ENCODE data around the gene ARF3. TPM values are rescaled to one million over a fixed set of nuclear protein-coding genes. Genes with fewer than 3 reads are reported as not detected.

ARF3 gene
- total RNA-seq, 1 experiment from 2014 or later: 263 TPM

DNA sequence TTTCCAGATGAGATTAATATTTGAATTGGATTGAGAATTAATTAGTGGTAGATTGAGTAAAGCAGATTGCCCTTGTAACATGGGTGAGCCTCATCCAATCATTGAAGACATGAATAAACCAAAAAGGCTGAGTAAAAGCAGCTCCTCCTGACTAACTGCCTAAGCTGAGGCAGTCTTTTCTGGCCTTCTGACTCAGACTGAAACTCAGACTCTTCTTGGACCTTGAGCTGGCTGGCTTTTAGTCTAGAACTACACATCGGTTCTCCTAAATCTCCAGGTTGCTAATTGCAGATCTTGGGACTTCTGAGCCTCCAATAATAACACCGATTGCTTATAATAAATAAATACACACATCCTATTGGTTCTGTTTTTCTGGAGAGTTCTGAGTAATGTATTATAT is 56.0 kb downstream of the ARF3 start:
- H3K9me3 Mint-ChIP-seq: no peaks in the 10 kb centered on the region; a peak in 1 of 5 replicates
- no peak overlapping the region for H4K91ac ChIP-seq (ENCODE audit: insufficient read length, low read depth, low read length)
- H3T11ph ChIP-seq (ENCODE audit: low read length): no peak overlapping the region
- no peak overlapping the region for H2BK15ac ChIP-seq (ENCODE audit: low read depth, low read length)
- H3K4me1 ChIP-seq (ENCODE audit: insufficient read depth, low read length): no peaks in the 10 kb centered on the region
- H3K4me3 Mint-ChIP-seq: no peak overlapping the region
- H2AFZ ChIP-seq (ENCODE audit: low read length): no peak overlapping the region
- H3K79me1 ChIP-seq (ENCODE audit: insufficient read depth, low read depth, low read length, poor library complexity, severe bottlenecking): no peaks in the 10 kb centered on the region
- H3K4me2 ChIP-seq (ENCODE audit: insufficient read depth, insufficient read length, low read length): no peak overlapping the region
- H3K23me2 ChIP-seq (ENCODE audit: insufficient read length, low read depth, low read length, poor library complexity, severe bottlenecking): no peaks in the 10 kb centered on the region
- no peaks in the 10 kb centered on the region for H4K20me1 ChIP-seq (ENCODE audit: control insufficient read depth, insufficient read depth, insufficient read length)
- H3K14ac ChIP-seq (ENCODE audit: insufficient read depth, low read length): no peak overlapping the region
- H3K36me3 Mint-ChIP-seq (ENCODE audit: insufficient read depth in 1 of 3, low read depth in 3 of 3): no peaks in the 10 kb centered on the region
- no peak overlapping the region for H2AK5ac ChIP-seq (ENCODE audit: insufficient read length, low read length)
- H3K27me3 Mint-ChIP-seq (ENCODE audit: low read depth): peaks cover 32% of the 10 kb centered on the region
- H2BK12ac ChIP-seq (ENCODE audit: insufficient read length, low read depth, low read length): no peak overlapping the region
- H3K18ac ChIP-seq (ENCODE audit: insufficient read length, low read depth, low read length): no peak overlapping the region
- no peak overlapping the region for H3K9ac ChIP-seq (ENCODE audit: extremely low read depth, insufficient read length, low read length)
- H3K4ac ChIP-seq (ENCODE audit: low read depth, low read length): no peak overlapping the region
- no peak overlapping the region for H3K27ac Mint-ChIP-seq
- no peaks in the 10 kb centered on the region for H3K79me2 ChIP-seq (ENCODE audit: insufficient read depth, low read length)
- no peak overlapping the region for H3K27ac ChIP-seq (ENCODE audit: insufficient read length, low read depth, low read length)
- no peak overlapping the region for H4K5ac ChIP-seq (ENCODE audit: insufficient read length, low read depth, low read length)
- H4K8ac ChIP-seq (replicated peaks; ENCODE audit: insufficient read length, low read depth, low read length): no peak overlapping the region
- no peak overlapping the region for H2BK120ac ChIP-seq (ENCODE audit: low read depth, low read length, poor library complexity, severe bottlenecking)
- H3K9me3 ChIP-seq (ENCODE audit: control insufficient read depth, low read depth, low read length): no peaks in the 10 kb centered on the region
- H2BK5ac ChIP-seq (ENCODE audit: insufficient read length, low read length): no peak overlapping the region
- WGBS (ENCODE audit: extremely low coverage, insufficient read length, low lambda C conversion rate): no CpG with 5 or more reads among the region's 2 CpGs
- H3K4me1 Mint-ChIP-seq: 0 out of 4 replicates have a peak, but pooled peaks cover 0 to 4% of the 10 kb centered on the region in 2 experiments
- H2BK20ac ChIP-seq (ENCODE audit: low read depth, low read length, poor library complexity, severe bottlenecking): no peak overlapping the region
- no peak overlapping the region for H3K23ac ChIP-seq (ENCODE audit: insufficient read length, low read depth, low read length)
- no peak overlapping the region for H3K56ac ChIP-seq (ENCODE audit: insufficient read length, low read depth, low read length)
- H3K27me3 ChIP-seq (ENCODE audit: insufficient read depth, low read length): no peaks in the 10 kb centered on the region
- TF ChIP-seq, protein P1, sequence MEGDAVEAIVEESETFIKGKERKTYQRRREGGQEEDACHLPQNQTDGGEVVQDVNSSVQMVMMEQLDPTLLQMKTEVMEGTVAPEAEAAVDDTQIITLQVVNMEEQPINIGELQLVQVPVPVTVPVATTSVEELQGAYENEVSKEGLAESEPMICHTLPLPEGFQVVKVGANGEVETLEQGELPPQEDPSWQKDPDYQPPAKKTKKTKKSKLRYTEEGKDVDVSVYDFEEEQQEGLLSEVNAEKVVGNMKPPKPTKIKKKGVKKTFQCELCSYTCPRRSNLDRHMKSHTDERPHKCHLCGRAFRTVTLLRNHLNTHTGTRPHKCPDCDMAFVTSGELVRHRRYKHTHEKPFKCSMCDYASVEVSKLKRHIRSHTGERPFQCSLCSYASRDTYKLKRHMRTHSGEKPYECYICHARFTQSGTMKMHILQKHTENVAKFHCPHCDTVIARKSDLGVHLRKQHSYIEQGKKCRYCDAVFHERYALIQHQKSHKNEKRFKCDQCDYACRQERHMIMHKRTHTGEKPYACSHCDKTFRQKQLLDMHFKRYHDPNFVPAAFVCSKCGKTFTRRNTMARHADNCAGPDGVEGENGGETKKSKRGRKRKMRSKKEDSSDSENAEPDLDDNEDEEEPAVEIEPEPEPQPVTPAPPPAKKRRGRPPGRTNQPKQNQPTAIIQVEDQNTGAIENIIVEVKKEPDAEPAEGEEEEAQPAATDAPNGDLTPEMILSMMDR (conservative IDR thresholded peaks at IDR 0.05): no peak
- no peak for DNase-seq
